Stimulated activated CD4-positive, alpha-beta T cell treated with anti-CD3 and anti-CD28 coated beads, Interleukin-2, amount 100 ng/mL, for 4 hours (primary cell): ENCODE data around the gene PIAS4.
"Not testable (repeated sequence)": the region's sequence is repeated elsewhere in the genome, so short reads cannot be mapped to it uniquely, and the experiment has no call there.

Experiments
- DNase-seq: peaks from one replicate; pipeline ENCODE4 v3.0.0-alpha.2; 2020; ENCODE audit warnings: low read depth

Gene PIAS4

DNA sequence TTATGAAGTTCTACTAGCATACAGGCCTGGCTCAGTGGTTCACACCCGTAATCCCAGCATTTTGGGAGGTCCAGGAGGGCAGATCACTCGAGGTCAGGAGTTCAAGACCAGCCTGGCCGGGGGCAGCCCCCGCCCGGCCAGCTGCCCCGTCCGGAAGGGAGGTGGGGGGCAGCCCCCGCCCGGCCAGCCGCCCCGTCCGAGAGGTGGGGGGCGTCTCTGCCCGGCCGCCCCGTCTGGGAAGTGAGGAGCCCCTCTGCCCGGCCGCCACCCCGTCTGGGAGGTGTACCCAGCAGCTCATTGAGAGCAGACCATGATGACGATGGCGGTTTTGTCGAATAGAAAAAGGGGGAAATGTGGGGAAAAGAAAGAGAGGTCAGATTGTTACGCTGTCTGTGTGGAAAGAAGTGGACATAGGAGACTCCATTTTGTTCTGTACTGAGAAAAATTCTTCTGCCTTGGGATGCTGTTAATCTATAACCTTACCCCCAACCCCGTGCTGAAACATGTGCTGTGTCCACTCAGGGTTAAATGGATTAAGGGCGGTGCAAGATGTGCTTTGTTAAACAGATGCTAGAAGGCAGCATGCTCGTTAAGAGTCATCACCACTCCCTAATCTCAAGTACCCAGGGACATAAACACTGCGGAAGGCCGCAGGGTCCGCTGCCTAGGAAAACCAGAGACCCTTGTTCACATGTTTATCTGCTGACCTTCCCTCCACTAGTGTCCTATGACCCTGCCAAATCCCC lies 8.7 kb upstream of the PIAS4 start:
- not testable (repeated sequence) for DNase-seq

GRCh38 chr19:4000798-4001197 lies 6.7 kb upstream of the PIAS4 start:
- DNase-seq = not testable (repeated sequence)

GRCh38 chr19:4005436-4005835 lies 2.1 kb upstream of the PIAS4 start:
- not testable (repeated sequence) for DNase-seq

GRCh38 chr19:4007836-4008539 lies 452 bp downstream of the PIAS4 start:
- no peak for DNase-seq

- no peak for DNase-seq
Observed at GRCh38 chr19:4009990-4010807, 2.7 kb downstream of the PIAS4 start.

- no peak for DNase-seq
Observed at GRCh38 chr19:4010808-4011110, 3.2 kb downstream of the PIAS4 start.

GRCh38 chr19:4011430-4011829 lies 3.9 kb downstream of the PIAS4 start:
- not testable (repeated sequence) for DNase-seq

DNA sequence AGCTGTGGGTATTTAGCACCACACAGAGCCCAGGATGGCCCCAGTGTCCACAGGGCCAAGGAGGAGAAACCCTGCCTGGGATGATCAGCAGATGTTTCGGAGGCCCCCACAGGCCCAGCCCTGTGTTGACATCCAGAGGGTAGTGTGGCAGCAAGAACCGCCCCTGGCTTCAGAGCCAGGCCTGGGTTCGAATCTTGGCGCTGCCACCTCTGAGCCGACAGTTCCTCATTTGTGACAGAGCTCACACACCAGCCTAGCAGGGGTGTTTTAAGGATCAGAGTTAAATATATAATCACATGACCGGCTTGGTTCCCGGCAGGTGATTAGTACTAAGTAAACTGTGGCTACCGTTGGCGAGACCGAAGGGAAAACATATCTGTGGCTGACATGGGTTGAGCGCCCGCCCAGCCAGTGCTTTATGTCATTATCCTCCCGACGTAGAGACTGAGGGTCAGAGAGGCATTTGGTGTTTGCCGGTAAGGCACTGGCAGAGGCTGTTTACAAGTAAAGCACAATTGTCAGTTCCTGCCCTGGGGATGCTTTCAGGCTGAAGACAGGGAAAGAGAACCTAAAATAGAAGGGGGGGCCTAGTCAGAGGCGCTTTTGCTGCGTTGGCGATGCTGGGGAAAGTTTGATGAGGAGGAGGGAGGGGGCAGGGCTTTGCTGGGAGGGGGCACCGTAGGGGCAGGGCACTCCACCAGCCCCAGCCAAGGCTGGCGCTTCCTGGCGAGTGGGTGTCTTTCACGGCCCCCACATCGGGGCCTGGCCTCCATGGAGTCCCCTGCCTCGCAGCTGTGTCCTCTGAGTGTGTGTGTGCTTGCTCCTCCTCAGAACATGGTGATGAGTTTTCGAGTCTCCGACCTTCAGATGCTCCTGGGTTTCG lies 4.8 kb downstream of the PIAS4 start:
- no peak for DNase-seq

DNA sequence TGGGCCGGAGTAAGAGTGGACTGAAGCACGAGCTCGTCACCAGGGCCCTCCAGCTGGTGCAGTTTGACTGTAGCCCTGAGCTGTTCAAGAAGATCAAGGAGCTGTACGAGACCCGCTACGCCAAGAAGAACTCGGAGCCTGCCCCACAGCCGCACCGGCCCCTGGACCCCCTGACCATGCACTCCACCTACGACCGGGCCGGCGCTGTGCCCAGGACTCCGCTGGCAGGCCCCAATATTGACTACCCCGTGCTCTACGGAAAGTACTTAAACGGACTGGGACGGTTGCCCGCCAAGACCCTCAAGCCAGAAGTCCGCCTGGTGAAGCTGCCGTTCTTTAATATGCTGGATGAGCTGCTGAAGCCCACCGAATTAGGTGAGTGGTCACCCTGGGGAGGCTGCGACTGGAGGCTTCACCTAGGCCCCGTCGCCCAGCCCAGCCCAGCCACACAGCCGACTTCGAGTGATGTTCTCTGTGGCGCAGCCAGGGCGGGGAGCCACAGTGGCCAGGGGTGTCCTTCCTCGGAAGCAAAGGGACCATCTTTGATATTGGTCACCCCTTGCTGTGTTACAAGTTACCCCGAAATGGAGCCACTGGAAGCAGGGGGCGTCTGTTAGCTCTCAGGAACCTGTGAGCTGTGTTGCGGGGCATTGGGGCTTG lies 5.6 kb downstream of the PIAS4 start:
- no peak for DNase-seq

DNA sequence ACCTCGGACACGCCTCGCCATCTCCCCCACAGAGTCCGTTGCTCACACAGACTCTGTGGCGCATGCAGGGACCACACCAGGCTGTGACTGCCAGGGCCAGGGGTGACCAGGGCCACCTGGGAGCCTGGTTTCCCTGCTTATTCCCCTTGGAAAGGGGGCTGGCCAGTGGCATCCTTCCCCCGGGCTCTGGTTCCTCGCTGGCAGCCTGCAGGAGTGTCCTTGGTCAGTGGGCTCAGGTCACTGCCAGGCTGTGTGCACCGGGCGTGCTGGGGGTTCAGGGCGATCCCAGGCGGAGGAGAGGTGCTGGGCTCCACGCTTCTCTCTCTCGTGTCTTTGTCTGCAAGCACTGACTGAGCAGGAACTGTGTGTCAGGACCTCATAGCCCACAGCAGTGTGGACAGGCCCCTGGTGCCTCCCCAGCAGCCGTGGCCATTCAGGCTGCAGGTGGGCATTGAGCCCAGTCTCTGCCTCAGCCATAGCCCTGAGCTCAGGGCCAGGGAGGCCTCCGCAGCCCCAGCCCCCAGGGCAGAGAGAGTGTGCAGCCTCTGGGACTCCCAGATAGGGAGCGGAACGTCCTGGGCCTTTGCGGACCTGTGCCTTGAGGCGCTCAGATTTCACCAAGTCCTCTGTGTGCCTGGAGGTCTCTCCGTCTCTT lies 6.5 kb downstream of the PIAS4 start:
- no peak for DNase-seq

GRCh38 chr19:4014541-4015491 lies 7.3 kb downstream of the PIAS4 start:
- no peak for DNase-seq

DNA sequence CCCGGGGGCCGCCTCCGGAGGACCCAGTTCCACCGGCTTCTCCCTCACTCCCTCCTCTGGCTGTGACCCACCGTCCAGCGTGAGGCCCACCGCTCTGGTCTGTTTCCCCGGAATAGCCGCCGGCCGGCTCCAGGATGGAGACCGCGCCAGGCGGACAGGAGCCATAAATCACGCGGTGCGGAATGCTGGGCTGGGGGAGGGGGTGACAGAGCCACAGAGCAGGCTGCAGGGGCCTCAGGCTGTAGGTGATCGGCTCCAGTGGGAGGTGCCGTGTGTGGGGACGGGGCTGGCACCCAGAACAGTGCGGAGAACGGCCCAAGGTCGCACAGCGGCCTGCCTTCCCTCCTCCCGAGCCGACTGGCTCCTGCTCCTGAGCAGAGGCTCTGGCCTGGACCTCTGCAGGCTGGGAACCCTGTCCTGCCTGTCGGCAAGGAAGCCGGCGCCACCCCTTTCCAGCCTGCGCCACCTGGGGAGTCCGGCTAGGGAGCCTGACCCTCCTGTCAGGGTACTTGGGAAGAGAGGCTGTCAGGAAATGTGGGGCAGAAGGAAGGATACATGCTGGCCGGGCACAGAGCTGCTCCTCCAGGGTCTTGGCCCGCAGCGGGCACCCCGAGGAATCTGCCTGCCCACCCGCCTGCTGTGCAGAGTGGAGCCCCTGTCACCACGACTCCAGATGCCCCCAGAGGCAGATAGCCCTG lies 8.3 kb downstream of the PIAS4 start:
- no peak for DNase-seq

GRCh38 chr19:4016486-4016885 lies 8.9 kb downstream of the PIAS4 start:
- no peak for DNase-seq

DNA sequence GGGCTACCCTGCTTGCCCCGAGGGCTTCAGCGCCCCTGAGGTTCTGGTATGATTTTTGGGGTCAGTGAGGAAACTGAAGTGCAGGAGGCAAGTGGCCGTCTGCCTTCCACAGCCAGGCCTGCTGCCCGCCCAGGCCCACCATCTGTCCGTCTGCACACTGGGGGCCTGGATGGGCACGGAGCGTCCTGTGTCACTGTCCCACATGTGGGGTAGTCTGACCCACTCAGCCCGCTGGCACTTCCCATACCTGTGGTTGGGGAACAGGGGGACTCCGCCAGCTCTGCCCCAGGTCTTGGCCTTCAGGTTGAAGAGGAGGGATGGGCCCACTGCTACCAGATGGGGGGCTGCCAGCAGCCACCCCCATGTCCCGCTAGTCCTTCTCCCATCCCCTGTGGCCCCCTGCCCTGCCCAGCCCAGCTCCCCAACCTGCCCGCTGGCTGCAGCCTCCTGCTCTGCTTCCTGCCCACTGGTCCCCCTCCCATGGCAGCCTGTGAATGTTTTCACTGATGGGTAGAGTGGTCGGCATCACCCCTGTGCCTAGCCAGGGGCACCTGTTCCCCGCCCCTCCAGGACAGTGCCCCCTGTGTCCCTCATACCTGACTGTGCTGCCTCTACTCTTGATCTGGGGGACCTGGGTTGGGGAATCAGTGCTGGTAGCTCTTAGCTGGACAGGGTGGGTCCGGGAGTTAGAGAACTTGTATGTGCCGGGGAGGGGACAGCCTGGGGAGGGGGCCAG lies 9.5 kb downstream of the PIAS4 start:
- DNase-seq = no peak

DNA sequence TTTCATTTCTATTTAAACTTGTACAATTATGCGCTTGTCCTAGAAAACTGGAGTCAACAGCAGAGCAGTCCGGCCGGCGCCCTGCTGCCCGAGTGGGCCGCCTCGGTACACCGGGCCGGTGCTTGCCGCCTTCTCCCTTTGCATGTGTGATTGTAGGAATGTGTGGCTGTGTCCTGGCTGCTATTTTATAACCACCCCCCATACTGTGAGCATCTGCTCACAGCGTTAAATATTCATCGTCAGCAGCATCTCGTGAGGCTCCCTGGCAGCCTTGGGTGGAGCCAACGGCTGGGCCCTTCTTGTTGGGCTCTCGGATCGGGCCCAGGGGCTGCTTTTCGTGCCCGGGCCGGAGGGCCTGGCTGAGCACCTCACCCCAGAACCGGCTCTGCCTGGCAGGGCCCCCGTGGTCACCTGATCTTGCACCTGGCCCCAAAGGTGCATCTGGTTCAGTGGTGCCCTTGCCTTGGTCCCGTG lies 10.6 kb downstream of the PIAS4 start:
- no peak for DNase-seq

DNA sequence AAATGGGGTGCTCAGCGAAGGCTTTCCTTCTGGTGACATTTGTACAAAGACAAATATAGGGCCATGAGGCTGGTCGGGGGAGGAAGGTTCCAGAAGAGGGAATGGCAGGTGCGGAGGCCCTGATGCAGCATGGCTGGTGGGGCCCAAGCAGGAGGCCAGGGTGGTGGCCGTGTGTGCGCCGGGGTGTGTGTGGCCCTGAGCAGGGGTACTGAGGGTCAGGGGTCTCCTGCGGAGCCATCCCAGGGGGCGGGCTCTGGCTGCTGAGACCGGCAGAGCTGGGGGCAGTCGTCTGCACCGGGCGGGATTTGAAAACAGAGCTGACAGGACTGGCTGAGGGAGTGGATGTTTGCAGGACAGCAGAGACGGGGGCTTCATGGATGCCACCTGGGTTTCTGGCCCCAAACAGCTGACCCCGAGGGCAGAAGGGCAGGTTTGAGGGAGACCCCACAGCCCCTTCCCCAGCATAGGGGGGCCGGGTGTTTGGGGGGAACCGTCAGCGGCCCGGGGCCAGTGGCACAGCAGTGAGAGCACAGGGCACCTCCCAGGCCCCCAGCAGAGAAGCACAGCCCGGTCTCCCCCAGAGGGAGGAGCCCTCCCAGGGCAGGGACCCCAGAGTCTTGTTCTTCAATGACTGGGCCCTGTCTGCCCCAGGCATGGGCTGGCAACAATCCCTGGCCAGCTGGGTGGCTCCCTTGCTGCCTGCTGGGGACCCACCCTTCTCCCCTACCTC lies 11.4 kb downstream of the PIAS4 start:
- no peak for DNase-seq

- no peak for DNase-seq
Observed at GRCh38 chr19:4019578-4019977, 12.0 kb downstream of the PIAS4 start.
